GM21367 (cell line): ENCODE measurements around the gene GALNT17.

Source experiments
- ATAC-seq: cut with Tn5 transposase; IDR thresholded peaks from one replicate; pipeline ENCODE4 v1.9.1; 2021; ENCODE audit not compliant: unreplicated experiment

Gene GALNT17

DNA sequence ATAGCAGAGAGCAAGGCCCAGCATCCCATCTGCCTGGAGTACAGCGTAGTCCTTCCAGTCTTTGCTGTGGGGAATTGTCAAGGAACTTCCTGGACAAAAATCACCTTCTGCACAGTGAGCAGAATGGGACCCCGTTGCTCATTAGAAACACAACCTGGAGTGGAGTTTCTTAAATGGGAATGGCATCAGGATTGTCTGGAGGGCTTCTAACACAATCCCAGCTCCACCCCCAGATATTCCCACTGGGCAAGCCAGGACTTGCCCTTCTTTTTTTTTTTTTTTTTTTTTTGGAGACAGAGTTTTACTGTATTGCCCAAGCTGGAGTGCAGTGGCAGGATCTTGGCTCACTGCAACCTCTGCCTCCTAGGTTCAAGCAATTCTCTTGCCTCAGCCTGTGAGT lies 356.4 kb downstream of the GALNT17 start:
- ATAC-seq: no peak

- ATAC-seq: no peak
Measured at GRCh38 chr7:71491336-71491735, 359.4 kb downstream of the GALNT17 start.

DNA sequence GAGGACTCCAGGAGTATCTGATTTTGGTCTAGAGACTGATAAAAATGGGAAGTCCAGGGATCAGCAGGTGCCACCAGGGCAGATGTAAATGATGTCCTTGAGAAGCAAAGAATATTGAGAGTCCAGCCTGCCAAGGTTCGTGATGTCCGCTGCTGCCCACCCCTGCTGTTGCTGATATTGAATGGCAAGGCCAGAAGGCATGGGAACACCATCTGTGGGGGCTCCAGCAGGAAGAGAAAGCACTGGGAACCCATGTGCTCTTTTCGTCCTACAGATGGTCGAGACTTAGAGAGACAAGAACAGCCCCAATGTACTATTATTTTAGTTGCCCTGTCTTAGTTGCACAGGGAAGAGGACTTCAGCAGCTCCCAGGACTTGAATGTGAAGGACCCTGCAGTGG lies 363.9 kb downstream of the GALNT17 start:
- no peak for ATAC-seq

DNA sequence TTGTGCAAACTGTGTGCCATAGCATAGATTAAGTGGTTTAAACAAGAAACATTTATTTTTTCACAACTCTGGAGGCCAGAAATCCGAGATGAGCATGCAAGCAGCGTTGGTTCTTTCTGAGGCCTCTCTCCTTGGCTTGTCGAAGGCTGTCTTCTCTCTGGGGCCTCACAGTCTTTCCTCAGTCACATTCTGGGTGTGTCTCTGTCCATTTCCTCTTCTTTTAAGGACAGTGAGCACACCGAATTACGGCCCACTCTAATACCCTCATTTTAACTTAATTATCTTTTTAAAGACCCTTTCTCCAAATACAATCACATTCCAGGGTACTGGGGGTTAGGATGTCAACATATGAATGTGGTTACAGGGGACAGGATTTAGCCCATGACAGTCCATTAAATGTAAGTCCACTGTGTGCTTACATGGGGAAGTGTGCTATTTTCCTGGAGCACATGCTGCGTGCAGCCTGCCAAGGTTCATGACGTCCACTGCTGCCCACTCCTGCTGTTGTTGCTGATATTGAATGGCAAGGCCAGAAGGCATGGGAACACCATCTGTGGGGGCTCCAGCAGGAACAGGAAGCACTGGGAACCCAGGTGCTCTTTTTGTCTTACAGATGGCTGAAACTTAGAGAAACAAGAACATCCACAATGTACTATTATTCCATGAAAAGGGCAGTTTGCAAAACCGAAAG lies 365.5 kb downstream of the GALNT17 start:
- no peak for ATAC-seq

DNA sequence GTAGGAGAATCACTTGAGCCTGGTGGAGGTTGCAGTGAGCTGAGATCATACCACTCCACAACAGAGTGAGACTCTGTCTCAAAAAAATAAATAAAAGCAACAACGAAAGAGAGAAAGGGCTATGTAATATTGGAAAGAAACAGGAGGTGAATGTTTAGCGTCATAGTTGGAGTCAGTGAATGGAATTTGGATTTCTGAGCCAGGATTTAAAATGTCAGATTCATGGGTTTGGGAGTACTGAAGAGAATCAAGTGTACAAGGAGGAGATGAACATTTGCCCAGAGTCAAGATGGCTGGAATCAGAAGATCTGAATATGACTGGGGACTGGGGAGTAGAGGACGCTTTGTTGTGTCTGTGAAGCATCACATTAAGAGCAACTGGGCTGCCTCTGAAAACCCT lies 366.4 kb downstream of the GALNT17 start:
- ATAC-seq: no peak

DNA sequence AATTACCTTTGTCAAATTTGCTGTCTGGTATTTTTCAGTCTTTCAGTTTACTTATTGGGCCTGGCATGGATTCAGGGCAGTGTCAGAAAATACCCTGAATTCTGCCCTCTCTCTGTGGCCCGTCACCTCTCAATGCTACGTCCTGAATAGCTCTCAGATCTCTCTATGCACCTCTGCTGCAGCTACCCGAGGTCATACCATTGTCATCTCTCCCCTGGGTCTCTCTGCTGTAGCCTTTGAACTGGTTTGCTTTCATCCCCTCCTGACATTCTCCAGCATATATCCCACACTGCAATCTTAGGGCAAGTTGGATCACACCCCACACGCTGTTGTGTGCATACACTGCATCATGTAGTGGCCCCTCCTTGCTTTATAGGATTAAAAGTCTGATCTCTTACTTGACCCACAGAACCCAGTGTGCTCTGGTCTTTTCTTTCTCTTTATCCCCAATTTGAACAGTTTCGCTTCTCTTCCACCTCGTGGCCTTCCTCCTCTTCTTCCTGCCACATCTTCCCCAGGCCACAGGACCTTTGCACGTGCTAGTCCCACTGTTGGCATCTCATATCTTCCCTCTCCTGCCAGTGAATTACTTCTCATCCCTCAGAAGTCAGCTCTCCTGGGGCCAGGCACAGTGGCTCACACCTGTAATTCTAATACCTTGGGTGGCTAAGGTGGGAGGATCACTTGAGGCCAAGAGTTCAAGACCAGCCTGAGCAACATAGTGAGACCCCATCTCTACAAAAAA lies 372.9 kb downstream of the GALNT17 start:
- no peak for ATAC-seq

GRCh38 chr7:71506822-71507221 lies 374.9 kb downstream of the GALNT17 start:
- ATAC-seq: no peak

GRCh38 chr7:71507680-71508602 lies 376.0 kb downstream of the GALNT17 start:
- no peak for ATAC-seq

GRCh38 chr7:71509381-71509780 lies 377.4 kb downstream of the GALNT17 start:
- ATAC-seq: no peak

DNA sequence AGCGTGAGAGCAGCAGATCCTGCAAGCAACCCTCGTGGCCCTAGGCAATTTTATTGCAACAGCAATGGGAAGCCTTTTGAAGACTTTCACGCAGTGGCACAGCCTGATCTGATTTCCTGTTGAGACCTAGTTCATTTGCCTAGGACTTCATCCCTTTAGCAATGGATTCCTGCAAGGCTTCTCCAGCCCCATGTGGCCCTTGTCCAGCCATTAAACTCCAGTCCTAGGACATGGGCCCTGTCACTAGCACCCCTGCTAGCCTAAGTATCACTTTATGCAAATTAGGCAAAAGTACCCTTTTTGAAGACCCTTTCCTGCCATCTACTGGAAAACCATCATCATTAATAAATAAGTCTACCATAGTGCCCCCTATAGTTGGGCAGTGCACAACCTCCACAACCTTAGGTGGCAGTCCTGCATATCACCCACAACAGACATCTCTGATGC lies 379.4 kb downstream of the GALNT17 start:
- no peak for ATAC-seq

DNA sequence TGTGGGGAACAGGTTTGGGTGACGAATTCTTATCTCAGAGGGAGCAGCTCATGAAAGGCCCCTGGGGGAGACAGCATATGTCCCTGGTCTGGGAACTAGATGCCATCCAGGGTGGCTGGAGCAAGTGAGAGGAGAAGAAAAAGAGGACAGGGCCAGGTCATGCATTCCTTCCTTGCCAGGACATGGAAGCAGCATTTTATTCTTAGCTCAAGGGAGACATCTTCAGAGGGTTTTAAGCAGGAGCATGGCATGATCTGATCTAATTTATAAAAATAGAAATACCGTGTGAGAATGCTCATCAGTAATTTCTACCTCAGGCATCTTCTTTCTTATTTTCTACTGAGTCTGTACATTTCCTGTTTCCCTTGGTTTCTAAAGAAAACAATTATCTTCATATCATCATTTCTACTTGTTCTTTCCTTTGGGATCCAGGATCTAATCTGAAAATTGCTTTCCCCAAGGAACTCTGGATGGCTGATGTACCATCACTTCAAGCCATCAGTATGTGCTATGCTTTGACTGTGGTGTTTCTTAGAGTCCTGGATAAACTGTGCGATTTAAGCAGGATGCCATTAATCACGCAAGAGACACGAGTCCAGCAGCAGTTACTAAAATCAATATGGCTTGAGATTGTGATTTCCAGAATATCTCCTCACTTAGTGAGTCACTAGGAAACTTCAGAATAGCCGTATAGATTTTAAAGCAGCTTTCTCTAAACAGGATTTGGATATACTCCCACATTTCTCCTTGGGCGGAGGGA lies 386.2 kb downstream of the GALNT17 start:
- no peak for ATAC-seq

- no peak for ATAC-seq
Measured at GRCh38 chr7:71518880-71519279, 386.9 kb downstream of the GALNT17 start.

GRCh38 chr7:71521506-71521905 lies 389.6 kb downstream of the GALNT17 start:
- ATAC-seq: no peak

GRCh38 chr7:71526106-71526505 lies 394.2 kb downstream of the GALNT17 start:
- no peak for ATAC-seq

- no peak for ATAC-seq
Measured at GRCh38 chr7:71527213-71527612, 395.3 kb downstream of the GALNT17 start.

GRCh38 chr7:71535616-71536015 lies 403.7 kb downstream of the GALNT17 start:
- ATAC-seq: no peak

GRCh38 chr7:71538210-71538609 lies 406.3 kb downstream of the GALNT17 start:
- ATAC-seq: no peak

DNA sequence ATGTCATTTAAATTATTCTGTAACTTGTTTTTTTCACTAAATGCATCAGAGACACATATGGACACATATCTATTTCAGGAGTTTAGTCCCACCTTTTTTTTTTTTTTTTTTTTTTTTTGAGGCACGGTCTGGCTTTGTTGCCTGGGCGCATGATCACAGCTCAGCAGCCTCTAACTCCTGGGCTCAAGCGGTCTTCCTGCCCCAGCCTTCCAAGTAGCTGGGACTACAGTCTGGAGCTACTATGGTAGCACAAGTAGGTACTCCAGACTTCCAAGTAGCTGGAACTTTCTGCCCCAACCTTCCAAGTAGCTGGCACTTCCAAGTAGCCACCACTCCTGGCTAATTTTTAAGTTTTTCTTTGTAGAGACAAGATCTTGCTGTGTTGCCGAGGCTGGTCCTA lies 407.7 kb downstream of the GALNT17 start:
- no peak for ATAC-seq

GRCh38 chr7:71541707-71542353 lies 409.9 kb downstream of the GALNT17 start:
- ATAC-seq: no peak

GRCh38 chr7:71543396-71543795 lies 411.5 kb downstream of the GALNT17 start:
- ATAC-seq: no peak
